GM23248 (cell line): Measurements from ENCODE around the gene GPR173. TPM values are rescaled to one million over a fixed set of nuclear protein-coding genes. Genes with fewer than 3 reads are reported as not detected.

Experiments
- DNase-seq: peaks from one replicate; pipeline ENCODE4 v3.0.0-alpha.2; 2015
- H2AFZ ChIP-seq: fragments of 200-600 bp; sonication (generic); 2 replicates; pipeline ENCODE4 v1.6.1; 2016; ENCODE audit warnings: antibody characterized with exemption
- H3F3A ChIP-seq: fragments of 200-600 bp; sonication (generic); 2 replicates; pipeline ENCODE4 v1.6.1; 2016; ENCODE audit warnings: mild to moderate bottlenecking, antibody characterized with exemption, mixed run types; ENCODE audit not compliant: insufficient read depth
- H3K27ac ChIP-seq: fragments of 200-600 bp; sonication (generic); 2 replicates; pipeline ENCODE4 v1.5.1; 2016; ENCODE audit warnings: mild to moderate bottlenecking
- H3K27me3 ChIP-seq: fragments of 200-600 bp; sonication (generic); replicated peaks from 2 replicates; pipeline ENCODE4 v1.6.1; 2016; ENCODE audit warnings: mild to moderate bottlenecking; ENCODE audit not compliant: insufficient read depth
- H3K36me3 ChIP-seq: fragments of 200-600 bp; sonication (generic); 2 replicates; pipeline ENCODE4 v1.6.1; 2016; ENCODE audit warnings: low read depth, mild to moderate bottlenecking
- H3K4me1 ChIP-seq: fragments of 200-600 bp; sonication (generic); 2 replicates; pipeline ENCODE4 v1.6.1; 2016; ENCODE audit warnings: mild to moderate bottlenecking; ENCODE audit not compliant: insufficient read depth
- H3K4me2 ChIP-seq: fragments of 200-600 bp; sonication (generic); one replicate; pipeline ENCODE4 v1.6.1; 2016; ENCODE audit warnings: mild to moderate bottlenecking; ENCODE audit not compliant: unreplicated experiment
- H3K4me3 ChIP-seq: fragments of 200-600 bp; sonication (generic); 2 replicates; pipeline ENCODE4 v1.5.1; 2016; ENCODE audit warnings: mild to moderate bottlenecking
- H3K79me2 ChIP-seq: fragments of 200-600 bp; sonication (generic); 2 replicates; pipeline ENCODE4 v1.6.1; 2016; ENCODE audit warnings: mild to moderate bottlenecking; ENCODE audit not compliant: insufficient read depth
- H3K9ac ChIP-seq: fragments of 200-600 bp; sonication (generic); 2 replicates; pipeline ENCODE4 v1.6.1; 2016; ENCODE audit warnings: mild to moderate bottlenecking
- H3K9me2 ChIP-seq: fragments of 200-600 bp; sonication (generic); 2 replicates; pipeline ENCODE4 v1.6.1; 2016; ENCODE audit warnings: mixed run types, mild to moderate bottlenecking, moderate library complexity; ENCODE audit not compliant: insufficient read depth
- H3K9me3 ChIP-seq: fragments of 200-600 bp; sonication (generic); one replicate; pipeline ENCODE4 v1.6.1; 2017; ENCODE audit warnings: low read depth
- H4K20me1 ChIP-seq: fragments of 200-600 bp; sonication (generic); 2 replicates; pipeline ENCODE4 v1.6.0; 2016; ENCODE audit not compliant: insufficient read depth
- EZH2 ChIP-seq: fragments of 200-600 bp; sonication (generic); IDR thresholded peaks from 2 replicates; pipeline ENCODE4 v1.6.1; 2018; ENCODE audit warnings: antibody characterized with exemption, mild to moderate bottlenecking; ENCODE audit not compliant: insufficient read depth, poor library complexity, severe bottlenecking
- EZH2phosphoT487 ChIP-seq: fragments of 200-600 bp; sonication (generic); IDR thresholded peaks from 2 replicates; pipeline ENCODE4 v1.6.1; 2018; ENCODE audit warnings: antibody characterized with exemption, moderate library complexity, mild to moderate bottlenecking, low read depth; ENCODE audit not compliant: insufficient read depth
- WGBS, 2 experiments: methylation state at CpG; one replicate each; pipeline ENCODE4 v1.1.6; 2015 to 2017; ENCODE audit warnings: low lambda C conversion rate in 2 of 2, low coverage in 1 of 2; ENCODE audit errors: missing lambda C conversion rate in 2 of 2; 5-methylcytosine and 5-hydroxymethylcytosine counted together
- in situ Hi-C: fragments of 300-500 bp; cut with MboI; formaldehyde crosslinking; loops from 2 replicates; pipeline ENCODE4 v1.15.0; 2020
- polyA plus RNA-seq: library from polyadenylated mRNA; unstranded; fragments of >200 nt; fragmentation: Nextera tagmentation; extraction: Ambion mirVana; gene quantifications from 2 replicates; pipeline ENCODE4 v1.2.1, GENCODE V29; 2016
- total RNA-seq: library from RNA; depleted of rRNA; stranded (reverse); fragments of >200 nt; shearing (Covaris generic); gene quantifications from 2 replicates; pipeline ENCODE4 v1.2.3, GENCODE V29; 2014

GPR173 gene
- total and polyA plus RNA-seq, 2 experiments from 2014 or later: 0.24 to 0.86 TPM

DNA sequence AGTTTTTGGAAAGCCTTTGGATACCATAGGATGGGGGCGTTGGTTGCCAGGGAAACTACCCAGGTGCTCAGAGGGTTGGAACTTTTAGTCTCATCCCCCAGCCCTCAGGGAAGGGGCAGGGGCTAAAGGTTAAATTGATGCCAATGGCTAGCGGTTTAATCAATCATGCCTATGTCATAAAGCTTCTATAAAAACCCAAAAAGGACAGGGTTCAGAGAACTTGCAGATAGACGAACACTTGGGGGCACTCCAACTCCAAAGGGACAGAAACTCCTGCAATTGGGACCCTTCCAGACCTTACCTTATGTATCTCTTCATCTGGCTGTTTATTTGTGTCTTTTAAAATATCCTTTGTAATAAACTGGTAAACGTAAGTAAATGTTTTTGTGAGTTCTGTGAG lies 30.0 kb upstream of the GPR173 start:
- no peaks in the 10 kb centered on the region for H3K36me3 ChIP-seq
- no peaks in the 10 kb centered on the region for H3K9me3 ChIP-seq
- DNase-seq: no peak
- H3F3A ChIP-seq: no peaks in the 10 kb centered on the region
- H3K4me3 ChIP-seq: no peak overlapping the region
- H3K27me3 ChIP-seq: no peaks in the 10 kb centered on the region
- no peaks in the 10 kb centered on the region for H3K4me1 ChIP-seq
- H3K9ac ChIP-seq: no peak overlapping the region
- no peaks in the 10 kb centered on the region for H4K20me1 ChIP-seq
- no peak for TF ChIP-seq EZH2
- TF ChIP-seq EZH2phosphoT487: no peak
- H3K79me2 ChIP-seq: no peaks in the 10 kb centered on the region
- no peak overlapping the region for H3K4me2 ChIP-seq
- no peak overlapping the region for H3K27ac ChIP-seq
- no peak overlapping the region for H2AFZ ChIP-seq
- WGBS, 2 experiments: 2 to 3% methylated on average over 4 of the region's 4 CpGs
- H3K9me2 ChIP-seq: no peaks in the 10 kb centered on the region
- in situ Hi-C loops: no loop called here

DNA sequence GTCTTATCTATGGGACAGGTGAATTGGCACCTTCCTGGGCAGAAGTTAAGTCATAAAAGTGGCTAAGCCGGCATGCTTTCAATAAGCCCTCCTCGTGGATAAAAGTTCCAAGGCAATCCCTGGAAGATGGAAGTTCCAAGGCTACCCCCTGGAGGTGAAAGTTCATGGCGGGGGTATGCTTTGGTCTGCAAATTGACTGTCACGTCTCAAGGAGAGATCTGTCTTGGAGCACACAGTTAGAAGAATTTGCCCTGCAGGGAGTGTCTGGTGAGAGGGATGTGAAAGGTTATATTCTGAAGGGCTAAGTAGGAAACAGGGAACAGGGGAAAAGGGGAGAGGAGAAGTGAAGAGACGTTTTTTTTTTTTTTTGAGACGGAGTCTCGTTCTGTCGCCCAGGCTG lies 26.2 kb upstream of the GPR173 start:
- 44 to 47% methylated on average over 4 to 6 of the region's 8 CpGs for WGBS, 2 experiments
- no peaks in the 10 kb centered on the region for H3K79me2 ChIP-seq
- no peaks in the 10 kb centered on the region for H3K27me3 ChIP-seq
- H4K20me1 ChIP-seq: no peaks in the 10 kb centered on the region
- no peak overlapping the region for H3K27ac ChIP-seq
- H3K9ac ChIP-seq: no peak overlapping the region
- no peak overlapping the region for H3K4me3 ChIP-seq
- TF ChIP-seq EZH2phosphoT487: no peak
- no peak for TF ChIP-seq EZH2
- H2AFZ ChIP-seq: no peak overlapping the region
- no peak for DNase-seq
- H3K4me2 ChIP-seq: no peak overlapping the region
- H3K4me1 ChIP-seq: no peaks in the 10 kb centered on the region
- H3F3A ChIP-seq: no peaks in the 10 kb centered on the region
- H3K36me3 ChIP-seq: no peaks in the 10 kb centered on the region
- H3K9me3 ChIP-seq: no peaks in the 10 kb centered on the region
- no peaks in the 10 kb centered on the region for H3K9me2 ChIP-seq
- in situ Hi-C loops: no loop called here

DNA sequence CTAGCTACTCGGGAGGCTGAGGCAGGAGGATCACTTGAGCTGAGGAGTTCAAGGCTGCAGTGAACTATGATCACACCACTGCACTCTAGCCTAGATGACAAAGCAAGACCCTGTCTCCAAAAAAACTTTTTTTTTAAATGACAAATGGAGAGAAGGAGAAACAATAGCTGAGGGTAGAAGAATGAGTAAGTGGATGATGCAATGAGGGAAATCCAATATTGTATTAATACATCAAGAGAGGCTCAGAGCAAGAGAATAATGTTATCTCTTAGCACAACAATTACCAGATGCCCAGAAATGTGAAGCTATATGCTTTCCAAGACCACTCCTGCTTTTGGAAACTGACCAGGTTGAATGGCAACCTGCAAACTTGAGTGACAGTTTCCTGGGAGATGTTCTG lies 19.9 kb upstream of the GPR173 start:
- Histone ChIP-seq H3K27me3 (no peaks in the 10 kb centered on the region), H3K4me3 (no peak overlapping the region), H3K27ac (no peak overlapping the region), H3K9me2 (no peaks in the 10 kb centered on the region), H3K4me2 (no peak overlapping the region), H3K4me1 (no peaks in the 10 kb centered on the region), H2AFZ (no peak overlapping the region), H3F3A (no peaks in the 10 kb centered on the region), H3K9me3 (no peaks in the 10 kb centered on the region), H3K36me3 (no peaks in the 10 kb centered on the region), H3K9ac (no peak overlapping the region), H3K79me2 (no peaks in the 10 kb centered on the region), H4K20me1 (no peaks in the 10 kb centered on the region)
- no peak for DNase-seq
- 63 to 67% methylated on average over 1 of the region's 1 CpG for WGBS, 2 experiments
- in situ Hi-C loops: no loop called here
- no peak for TF ChIP-seq EZH2
- TF ChIP-seq EZH2phosphoT487: no peak

DNA sequence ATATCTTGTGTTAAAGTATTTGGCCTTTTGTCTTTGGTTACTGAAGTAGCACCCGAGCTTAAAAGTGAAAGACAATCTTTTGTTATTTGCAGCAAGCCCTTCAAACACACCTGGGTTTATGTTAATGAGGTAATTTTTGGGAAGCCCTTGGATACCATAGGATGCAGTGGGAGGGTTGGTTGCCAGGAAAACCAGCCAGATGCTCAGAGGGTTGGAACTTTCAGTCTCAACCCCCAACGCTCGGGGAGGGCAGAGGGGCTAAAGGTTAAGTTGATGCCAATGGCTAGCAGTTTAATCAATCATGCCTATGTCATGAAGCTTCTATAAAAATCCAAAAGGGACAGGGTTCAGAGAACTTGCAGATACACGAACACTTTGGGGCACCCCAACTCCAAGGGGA lies 17.2 kb upstream of the GPR173 start:
- in situ Hi-C loops: no loop called here

DNA sequence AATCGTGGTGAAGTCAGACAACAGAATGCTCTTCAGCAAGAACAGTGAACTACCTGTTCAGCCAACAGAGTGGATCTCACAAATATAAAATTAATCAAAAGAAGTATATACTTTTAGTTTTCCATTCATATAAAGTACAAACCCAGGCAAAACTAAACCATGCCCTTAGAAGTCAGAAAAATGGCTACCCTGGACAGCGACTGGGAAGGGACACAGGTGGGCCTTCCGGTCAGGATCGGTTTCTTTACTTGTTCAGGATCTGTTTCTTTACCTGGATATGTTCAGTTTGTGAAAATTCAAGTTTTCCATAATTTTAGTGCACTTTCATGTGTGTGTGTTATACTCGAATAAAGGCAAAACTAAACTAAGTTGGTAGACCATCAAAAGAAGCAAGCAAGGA lies 12.4 kb upstream of the GPR173 start:
- Histone ChIP-seq H3K4me3 (no peak overlapping the region), H3K27ac (no peak overlapping the region), H3K79me2 (no peaks in the 10 kb centered on the region), H3K4me2 (no peak overlapping the region), H3K9me2 (no peaks in the 10 kb centered on the region), H3K36me3 (no peaks in the 10 kb centered on the region), H3K9me3 (no peaks in the 10 kb centered on the region), H4K20me1 (no peaks in the 10 kb centered on the region), H3K27me3 (no peaks in the 10 kb centered on the region), H3K9ac (no peak overlapping the region), H3K4me1 (no peaks in the 10 kb centered on the region), H2AFZ (no peak overlapping the region), H3F3A (no peaks in the 10 kb centered on the region)
- WGBS, 2 experiments: 46 to 55% methylated on average over 5 of the region's 5 CpGs
- in situ Hi-C loops: no loop called here
- TF ChIP-seq EZH2phosphoT487 (no peak), EZH2 (no peak)
- DNase-seq: no peak

More for the DNA sequence above, 17.2 kb upstream of the GPR173 start:
- Histone ChIP-seq H3K4me1 (no peaks in the 10 kb centered on the region), H3K79me2 (no peaks in the 10 kb centered on the region), H3K27ac (no peak overlapping the region), H3F3A (no peaks in the 10 kb centered on the region), H3K4me3 (no peak overlapping the region), H3K9me3 (no peaks in the 10 kb centered on the region), H3K36me3 (no peaks in the 10 kb centered on the region), H3K27me3 (no peaks in the 10 kb centered on the region), H3K4me2 (no peak overlapping the region), H3K9ac (no peak overlapping the region), H4K20me1 (no peaks in the 10 kb centered on the region), H3K9me2 (no peaks in the 10 kb centered on the region), H2AFZ (no peak overlapping the region)
- DNase-seq: no peak
- TF ChIP-seq EZH2 (no peak), EZH2phosphoT487 (no peak)
- 13 to 24% methylated on average over 4 of the region's 4 CpGs for WGBS, 2 experiments
